ENCODE results near the gene NDRG4.

The NDRG4 gene

GRCh38 chr16:58510097-58510775, 10.3 kb downstream of the NDRG4 start:
- DNase-seq, result no peak

DNA sequence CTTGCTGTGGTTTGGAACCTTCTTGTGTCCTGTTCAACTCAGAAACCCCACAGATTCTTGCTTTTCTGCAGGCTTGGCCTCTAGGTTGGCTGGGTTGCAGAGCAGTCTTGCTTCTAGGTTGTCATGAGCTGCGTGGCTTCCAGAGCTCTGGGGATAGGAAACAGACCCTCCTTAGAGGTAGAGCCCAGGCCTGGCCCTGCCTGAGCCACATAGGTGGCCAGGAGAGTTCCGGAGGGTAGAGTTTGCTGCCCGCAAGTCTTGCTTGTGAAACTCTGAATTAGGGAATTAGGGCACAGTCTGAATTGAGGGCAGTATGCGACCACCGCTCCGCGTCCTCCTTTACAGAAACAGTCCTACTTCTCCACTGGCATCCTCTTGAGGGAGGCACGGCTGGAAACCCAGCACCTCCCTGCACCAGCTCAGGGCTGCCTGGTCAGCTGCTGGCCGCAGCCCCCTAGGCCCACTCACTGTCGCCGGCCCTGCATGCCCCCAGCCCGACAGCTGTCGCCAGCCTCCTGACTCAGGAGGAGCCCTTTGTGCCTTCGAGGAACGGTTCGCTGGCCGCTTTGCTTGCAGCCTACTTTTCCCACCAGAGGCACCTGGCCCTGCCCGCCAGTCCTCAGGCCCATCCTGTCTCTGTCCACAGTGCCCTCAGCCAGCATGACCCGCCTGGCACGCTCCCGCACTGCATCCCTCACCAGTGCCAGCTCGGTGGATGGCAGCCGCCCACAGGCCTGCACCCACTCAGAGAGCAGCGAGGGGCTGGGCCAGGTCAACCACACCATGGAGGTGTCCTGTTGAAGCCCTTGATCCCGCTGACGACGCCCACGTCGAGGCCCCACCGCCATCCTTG, 11.1 kb downstream of the NDRG4 start:
- no peak for DNase-seq

DNA sequence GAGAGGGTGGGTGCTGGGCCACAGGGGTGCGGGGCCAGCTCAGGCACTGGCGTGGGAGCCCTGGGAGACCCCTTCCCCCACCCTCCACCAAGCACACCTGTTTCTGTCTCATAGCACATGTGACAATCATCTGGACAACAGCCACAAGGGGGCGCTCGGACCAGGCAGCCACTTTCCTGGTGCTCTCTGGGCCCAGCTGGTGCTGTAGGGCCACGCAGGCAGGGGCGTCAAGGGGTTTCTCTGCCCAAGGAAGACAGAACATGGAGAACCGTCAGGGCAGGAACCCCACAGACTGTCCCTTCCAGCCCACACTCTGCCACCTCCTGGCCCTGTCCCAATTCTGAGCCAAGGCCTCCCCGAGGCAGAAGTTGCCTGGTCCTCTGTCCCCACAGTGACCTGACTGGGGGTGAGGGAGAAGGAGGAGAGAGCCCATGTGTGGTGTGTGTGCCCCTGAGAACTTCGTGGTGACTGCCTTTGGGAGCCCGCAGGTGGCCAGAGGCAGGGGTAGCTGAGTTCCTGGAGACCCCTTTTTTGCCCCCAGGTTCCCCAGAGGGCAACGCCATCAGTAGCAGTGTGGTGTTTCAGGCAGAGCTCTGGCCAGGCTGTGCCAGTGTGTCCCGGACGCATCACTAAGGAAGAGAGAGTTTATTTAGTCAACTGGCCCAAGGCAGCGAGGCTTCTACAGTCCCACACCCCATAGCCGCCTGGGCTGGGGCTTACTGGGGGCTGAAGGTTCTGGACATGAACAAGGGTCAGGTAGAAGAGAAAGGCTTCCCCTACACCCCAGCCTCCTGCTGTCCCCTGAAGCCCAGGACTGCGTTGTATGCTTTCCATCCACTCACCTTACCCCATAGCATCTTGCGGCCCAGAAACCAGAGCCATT, 12.2 kb downstream of the NDRG4 start:
- peak; percentile 42 for DNase-seq

GRCh38 chr16:58513874-58514273, 13.9 kb downstream of the NDRG4 start:
- DNase-seq, result no peak

- DNase-seq, result peak; percentile 84
Measured at GRCh38 chr16:58515125-58515870, 15.4 kb downstream of the NDRG4 start, which contains the start of gene SETD6. SETD6 (plus strand) TSS chr16:58515517; CDS start chr16:58515538, 21 bp downstream.

GRCh38 chr16:58515871-58516767, 16.2 kb downstream of the NDRG4 start:
- DNase-seq, result no peak

DNA sequence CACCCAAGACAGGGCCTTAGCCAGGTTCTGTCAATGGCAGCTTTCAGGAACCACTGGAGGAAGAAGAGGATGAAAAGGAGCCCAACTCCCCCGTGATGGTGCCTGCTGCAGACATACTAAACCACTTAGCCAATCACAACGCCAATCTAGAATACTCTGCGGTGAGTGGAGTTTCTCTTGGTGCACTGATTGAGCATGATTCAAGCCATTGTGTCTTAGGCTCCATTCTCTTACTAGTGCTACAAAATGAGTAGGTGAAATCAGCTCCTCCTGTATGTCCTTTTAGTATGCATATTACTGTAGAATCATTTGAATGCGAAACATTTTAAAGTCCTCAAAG, 16.8 kb downstream of the NDRG4 start:
- no peak for DNase-seq

GRCh38 chr16:58518083-58518979, 18.4 kb downstream of the NDRG4 start:
- DNase-seq, result no peak

GRCh38 chr16:58518980-58519368, 19.0 kb downstream of the NDRG4 start:
- DNase-seq, result no peak

GRCh38 chr16:58519707-58520106, 19.8 kb downstream of the NDRG4 start:
- DNase-seq, result no peak

DNA sequence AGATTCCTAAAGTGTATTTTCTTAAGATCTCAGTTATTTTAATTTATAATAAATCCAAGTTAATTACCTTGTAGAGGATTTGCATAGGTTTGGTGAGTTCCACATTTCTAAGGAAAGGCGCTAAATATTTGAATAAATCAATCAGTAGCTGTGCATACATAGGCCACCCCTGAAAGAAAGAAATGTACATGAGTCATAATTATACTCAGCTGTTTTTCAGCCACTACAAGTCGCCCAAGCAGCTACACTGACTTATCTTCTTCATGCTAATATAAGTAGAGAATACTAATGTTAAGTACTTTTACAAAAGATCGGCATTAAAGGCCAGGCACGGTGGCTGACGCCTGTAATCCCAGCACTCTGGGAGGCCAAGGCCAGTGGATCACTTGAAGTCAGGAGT, 30.2 kb downstream of the NDRG4 start:
- peak; percentile 48 for DNase-seq

GRCh38 chr16:58532414-58532813, 32.5 kb downstream of the NDRG4 start:
- DNase-seq, result no peak

- no peak for DNase-seq
Measured at GRCh38 chr16:58533751-58534470, 34.0 kb downstream of the NDRG4 start.

- no peak for DNase-seq
Measured at GRCh38 chr16:58535100-58535499, 35.2 kb downstream of the NDRG4 start.

GRCh38 chr16:58536278-58536677, 36.3 kb downstream of the NDRG4 start:
- DNase-seq, result no peak

DNA sequence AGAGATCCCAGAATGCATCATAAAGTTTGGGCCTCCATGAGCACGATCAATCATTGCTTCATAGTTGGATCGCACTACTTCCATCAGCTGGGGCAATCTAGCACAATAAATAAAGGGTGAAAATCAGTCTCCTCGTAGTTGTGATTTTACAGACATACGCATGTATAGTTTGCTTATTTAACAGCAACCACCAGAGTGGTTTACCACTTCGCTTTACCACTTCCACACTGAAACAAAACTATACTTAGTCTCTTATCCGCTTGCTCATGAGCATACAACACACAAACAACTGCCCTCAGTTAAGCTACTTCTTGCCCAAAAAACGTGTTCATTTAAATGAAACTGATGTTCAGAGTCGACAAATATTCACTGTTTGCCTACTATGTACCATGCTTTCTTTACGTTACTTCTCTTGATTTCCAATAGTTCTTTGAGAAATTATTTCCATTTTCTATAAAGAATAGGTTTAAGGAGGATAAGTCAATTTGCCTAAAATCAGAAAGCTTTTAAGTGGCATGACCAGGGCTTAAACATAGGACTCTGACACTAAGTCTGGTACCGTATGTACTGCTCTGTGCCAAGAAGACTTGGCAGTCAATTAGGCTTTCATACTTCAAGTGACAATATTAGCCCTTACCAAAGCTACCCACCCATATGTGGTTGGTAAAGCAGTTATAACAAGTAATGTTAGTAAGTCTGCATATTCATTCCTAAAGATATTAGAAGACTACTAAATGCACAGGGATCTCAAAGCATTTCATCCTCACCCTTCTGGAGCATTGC, 37.4 kb downstream of the NDRG4 start:
- no peak for DNase-seq

- no peak for DNase-seq
Measured at GRCh38 chr16:58541711-58542110, 41.8 kb downstream of the NDRG4 start.

DNA sequence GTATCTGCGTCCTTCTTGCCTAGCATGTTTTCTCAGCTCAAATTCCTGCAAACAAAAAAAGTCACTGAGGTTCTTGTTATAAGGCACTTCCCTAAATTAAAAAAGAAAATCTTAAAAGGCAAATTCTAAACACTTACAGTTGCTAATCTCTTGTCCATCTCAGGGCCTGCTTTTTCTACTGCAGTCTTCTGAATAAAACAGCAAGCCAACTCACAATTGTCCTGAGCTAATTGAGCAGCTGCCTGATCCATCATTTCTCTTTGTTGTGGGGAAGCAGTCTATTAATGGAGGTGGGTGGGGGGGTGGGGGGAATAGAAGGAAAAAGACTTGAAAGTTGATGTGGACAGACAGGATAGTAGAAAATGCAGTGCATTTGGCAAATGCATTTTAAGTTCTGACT, 42.3 kb downstream of the NDRG4 start:
- DNase-seq, result no peak

GRCh38 chr16:58543685-58544084, 43.7 kb downstream of the NDRG4 start:
- no peak for DNase-seq

Measured in fibroblast of skin of abdomen (primary cell).